HG03060 (cell line): ENCODE results near the gene KBTBD2.
"Not testable (repeated sequence)": the region's sequence is repeated elsewhere in the genome, so short reads cannot be mapped to it uniquely, and the experiment has no call there.

ENCODE experiments used
- ATAC-seq: cut with Tn5 transposase; IDR thresholded peaks from one replicate; pipeline ENCODE4 v1.9.1; 2021; ENCODE audit warnings: low read depth, moderate number of reproducible peaks; ENCODE audit not compliant: unreplicated experiment

Gene KBTBD2

GRCh38 chr7:32857063-32857462 lies 34.5 kb downstream of the KBTBD2 start:
- not testable (repeated sequence) for ATAC-seq

GRCh38 chr7:32855837-32856775 lies 35.5 kb downstream of the KBTBD2 start:
- ATAC-seq: not testable (repeated sequence)

GRCh38 chr7:32850654-32851053 lies 40.9 kb downstream of the KBTBD2 start:
- ATAC-seq: not testable (repeated sequence)

GRCh38 chr7:32848655-32849054 lies 42.9 kb downstream of the KBTBD2 start:
- ATAC-seq: not testable (repeated sequence)

- peak; percentile 100 for ATAC-seq
Measured at GRCh38 chr7:32846630-32847225, 44.8 kb downstream of the KBTBD2 start.

- ATAC-seq: not testable (repeated sequence)
Measured at GRCh38 chr7:32844748-32845147, 46.8 kb downstream of the KBTBD2 start.

- not testable (repeated sequence) for ATAC-seq
Measured at GRCh38 chr7:32843763-32844162, 47.8 kb downstream of the KBTBD2 start.

GRCh38 chr7:32839846-32840245 lies 51.7 kb downstream of the KBTBD2 start:
- not testable (repeated sequence) for ATAC-seq

GRCh38 chr7:32828996-32829752 lies 62.4 kb downstream of the KBTBD2 start:
- not testable (repeated sequence) for ATAC-seq
